Hepatocyte (in vitro differentiated cells): ENCODE results near the gene CEP83. TPM values are rescaled to one million over a fixed set of nuclear protein-coding genes. Genes with fewer than 3 reads are reported as not detected.

Experiments
- DNase-seq: peaks from one replicate; pipeline ENCODE4 v3.0.0-alpha.2; 2016; ENCODE audit warnings: low spot score
- H2AFZ ChIP-seq: fragments of 200-600 bp; sonication (generic); 2 replicates; pipeline ENCODE4 v1.6.0; 2016; ENCODE audit warnings: antibody characterized with exemption, mild to moderate bottlenecking
- H3K27ac ChIP-seq: fragments of 200-600 bp; sonication (generic); 2 replicates; pipeline ENCODE4 v1.5.1; 2016; ENCODE audit warnings: mild to moderate bottlenecking
- H3K27me3 ChIP-seq: fragments of 200-600 bp; sonication (generic); 2 replicates; pipeline ENCODE4 v1.6.1; 2016
- H3K36me3 ChIP-seq: fragments of 200-600 bp; sonication (generic); replicated peaks from 2 replicates; pipeline ENCODE4 v1.5.1; 2016; ENCODE audit warnings: low read depth; ENCODE audit not compliant: insufficient read depth
- H3K4me1 ChIP-seq: fragments of 200-600 bp; sonication (generic); 2 replicates; pipeline ENCODE4 v1.5.1; 2016; ENCODE audit warnings: mild to moderate bottlenecking, moderate library complexity; ENCODE audit not compliant: insufficient read depth
- H3K4me2 ChIP-seq: fragments of 200-600 bp; sonication (generic); 2 replicates; pipeline ENCODE4 v1.6.0; 2016
- H3K4me3 ChIP-seq: fragments of 200-600 bp; sonication (generic); 2 replicates; pipeline ENCODE4 v1.5.1; 2016; ENCODE audit warnings: mild to moderate bottlenecking
- H3K79me2 ChIP-seq: fragments of 200-600 bp; sonication (generic); 2 replicates; pipeline ENCODE4 v1.6.0; 2017; ENCODE audit warnings: mild to moderate bottlenecking
- H3K9me2 ChIP-seq: fragments of 200-600 bp; sonication (generic); replicated peaks from 2 replicates; pipeline ENCODE4 v1.6.0; 2017; ENCODE audit warnings: mild to moderate bottlenecking; ENCODE audit not compliant: insufficient read depth
- H3K9me3 ChIP-seq: fragments of 200-600 bp; sonication (generic); 2 replicates; pipeline ENCODE4 v1.5.1; 2016; ENCODE audit warnings: low read depth, mild to moderate bottlenecking
- H4K20me1 ChIP-seq: fragments of 200-600 bp; sonication (generic); 2 replicates; pipeline ENCODE4 v1.6.0; 2016; ENCODE audit warnings: mild to moderate bottlenecking; ENCODE audit not compliant: insufficient read depth, poor library complexity, severe bottlenecking
- EZH2 ChIP-seq: fragments of 200-600 bp; sonication (generic); IDR thresholded peaks from 2 replicates; pipeline ENCODE4 v1.6.1; 2016; ENCODE audit warnings: antibody characterized with exemption, mild to moderate bottlenecking, borderline replicate concordance
- EZH2phosphoT487 ChIP-seq: fragments of 200-600 bp; sonication (generic); IDR thresholded peaks from one replicate; pipeline ENCODE4 v1.6.1; 2018; ENCODE audit warnings: antibody characterized with exemption, mild to moderate bottlenecking, low read depth, moderate library complexity; ENCODE audit not compliant: unreplicated experiment, severe bottlenecking
- WGBS: methylation state at CpG from one replicate; pipeline ENCODE4 v1.1.6; 2016; ENCODE audit warnings: low lambda C conversion rate; ENCODE audit errors: missing lambda C conversion rate; 5-methylcytosine and 5-hydroxymethylcytosine counted together
- polyA plus RNA-seq: library from polyadenylated mRNA; unstranded; fragments of >200 nt; fragmentation: Nextera tagmentation; extraction: Ambion mirVana; gene quantifications from 2 replicates; pipeline ENCODE4 v1.2.1, GENCODE V29; 2016
- total RNA-seq: library from RNA; depleted of rRNA; stranded (reverse); fragments of >200 nt; gene quantifications from 2 replicates; pipeline ENCODE4 v1.2.3, GENCODE V29; 2014
- TF ChIP-seq, protein P1 (sequence below): fragments of 200-600 bp; sonication (generic); IDR thresholded peaks from 2 replicates; pipeline ENCODE4 v1.5.1; 2016; ENCODE audit warnings: antibody characterized with exemption, mild to moderate bottlenecking; ENCODE audit not compliant: poor library complexity

Gene CEP83, protein sequence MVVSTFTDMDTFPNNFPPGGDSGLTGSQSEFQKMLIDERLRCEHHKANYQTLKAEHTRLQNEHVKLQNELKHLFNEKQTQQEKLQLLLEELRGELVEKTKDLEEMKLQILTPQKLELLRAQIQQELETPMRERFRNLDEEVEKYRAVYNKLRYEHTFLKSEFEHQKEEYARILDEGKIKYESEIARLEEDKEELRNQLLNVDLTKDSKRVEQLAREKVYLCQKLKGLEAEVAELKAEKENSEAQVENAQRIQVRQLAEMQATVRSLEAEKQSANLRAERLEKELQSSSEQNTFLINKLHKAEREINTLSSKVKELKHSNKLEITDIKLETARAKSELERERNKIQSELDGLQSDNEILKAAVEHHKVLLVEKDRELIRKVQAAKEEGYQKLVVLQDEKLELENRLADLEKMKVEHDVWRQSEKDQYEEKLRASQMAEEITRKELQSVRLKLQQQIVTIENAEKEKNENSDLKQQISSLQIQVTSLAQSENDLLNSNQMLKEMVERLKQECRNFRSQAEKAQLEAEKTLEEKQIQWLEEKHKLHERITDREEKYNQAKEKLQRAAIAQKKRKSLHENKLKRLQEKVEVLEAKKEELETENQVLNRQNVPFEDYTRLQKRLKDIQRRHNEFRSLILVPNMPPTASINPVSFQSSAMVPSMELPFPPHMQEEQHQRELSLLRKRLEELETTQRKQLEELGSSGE
- total RNA-seq = 9.0 and 20.1 TPM in 2 replicates
- polyA plus RNA-seq = 3.7 and 5.0 TPM in 2 replicates

DNA sequence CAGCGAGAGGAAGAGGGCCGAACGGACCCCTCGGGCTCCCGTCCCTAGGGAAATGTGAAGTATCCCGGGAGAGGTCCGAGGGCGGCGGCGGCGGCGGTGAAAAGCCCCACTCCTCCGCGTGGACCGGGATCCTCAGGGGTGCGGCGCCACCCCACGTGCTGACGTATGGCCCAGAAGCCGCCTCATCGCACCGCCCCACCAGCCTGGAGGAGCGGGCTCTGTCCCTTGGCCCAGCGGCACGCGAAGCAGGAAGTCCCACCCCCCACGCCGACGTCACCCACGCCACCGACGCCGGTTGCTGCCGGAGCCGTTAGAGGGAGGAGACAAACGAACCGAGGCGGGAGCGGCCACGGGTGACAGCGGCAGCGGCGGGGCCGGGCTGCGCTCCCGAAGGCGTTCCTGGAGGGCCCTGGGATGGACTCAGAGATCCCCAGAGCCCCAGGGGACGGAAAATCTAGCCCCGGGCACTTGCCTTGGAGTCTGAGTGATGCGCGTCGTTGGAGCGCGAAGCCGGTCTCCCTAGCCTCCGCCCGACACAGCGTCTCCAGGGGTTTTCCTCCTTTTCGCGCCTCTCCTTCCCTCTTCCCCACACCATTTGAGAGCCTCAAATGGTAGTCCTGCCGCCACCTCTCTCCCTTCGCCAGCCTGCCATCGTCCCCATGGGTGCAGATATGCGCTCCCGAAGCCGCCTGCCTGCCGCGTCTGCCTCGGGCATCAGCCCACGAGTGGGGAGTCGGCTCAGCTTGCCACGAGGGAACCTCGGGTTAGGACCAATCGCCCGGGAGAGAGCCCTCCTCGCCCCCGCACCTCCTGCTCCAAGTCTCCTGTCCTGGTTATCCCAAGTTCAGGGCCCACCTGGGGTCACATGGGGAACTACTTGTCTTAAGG is at the start of gene CEP83:
TSS of gene CEP83 (minus strand) at position 140 of the 888 bp plus-strand sequence. CDS start 47,377 bp downstream, outside the sequence.
- 1% methylated on average over 73 of the region's 77 CpGs for WGBS
- peak; percentile 96 for DNase-seq

DNA sequence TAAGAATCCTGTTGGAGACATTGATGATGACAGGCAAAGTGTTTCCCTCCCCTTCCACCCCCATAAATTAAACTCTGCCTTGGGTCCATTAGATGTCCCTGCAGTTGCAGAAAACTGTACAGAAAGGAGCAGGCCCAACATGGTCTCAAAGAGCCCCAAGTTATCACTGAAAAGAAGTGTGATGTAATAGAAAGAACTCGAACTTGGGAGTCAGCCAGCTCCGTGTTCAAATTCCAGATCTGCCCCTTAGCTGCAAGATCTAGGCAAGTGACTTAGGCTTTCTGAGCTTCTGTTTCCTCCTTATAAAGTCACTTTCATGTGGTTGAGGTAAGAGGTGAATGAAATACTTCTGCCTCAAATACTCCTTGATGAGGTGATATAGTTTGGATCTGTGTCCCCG is 49.6 kb upstream of the CEP83 start:
- no peaks in the 10 kb centered on the region for H4K20me1 ChIP-seq
- no peaks in the 10 kb centered on the region for H3K9me2 ChIP-seq
- no peak overlapping the region for H3K4me3 ChIP-seq
- DNase-seq = no peak
- no peak for TF ChIP-seq EZH2
- no peak for TF ChIP-seq EZH2phosphoT487
- TF ChIP-seq, protein P1, sequence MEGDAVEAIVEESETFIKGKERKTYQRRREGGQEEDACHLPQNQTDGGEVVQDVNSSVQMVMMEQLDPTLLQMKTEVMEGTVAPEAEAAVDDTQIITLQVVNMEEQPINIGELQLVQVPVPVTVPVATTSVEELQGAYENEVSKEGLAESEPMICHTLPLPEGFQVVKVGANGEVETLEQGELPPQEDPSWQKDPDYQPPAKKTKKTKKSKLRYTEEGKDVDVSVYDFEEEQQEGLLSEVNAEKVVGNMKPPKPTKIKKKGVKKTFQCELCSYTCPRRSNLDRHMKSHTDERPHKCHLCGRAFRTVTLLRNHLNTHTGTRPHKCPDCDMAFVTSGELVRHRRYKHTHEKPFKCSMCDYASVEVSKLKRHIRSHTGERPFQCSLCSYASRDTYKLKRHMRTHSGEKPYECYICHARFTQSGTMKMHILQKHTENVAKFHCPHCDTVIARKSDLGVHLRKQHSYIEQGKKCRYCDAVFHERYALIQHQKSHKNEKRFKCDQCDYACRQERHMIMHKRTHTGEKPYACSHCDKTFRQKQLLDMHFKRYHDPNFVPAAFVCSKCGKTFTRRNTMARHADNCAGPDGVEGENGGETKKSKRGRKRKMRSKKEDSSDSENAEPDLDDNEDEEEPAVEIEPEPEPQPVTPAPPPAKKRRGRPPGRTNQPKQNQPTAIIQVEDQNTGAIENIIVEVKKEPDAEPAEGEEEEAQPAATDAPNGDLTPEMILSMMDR = no peak
- WGBS = 91% methylated on average over 3 of the region's 3 CpGs
- H2AFZ ChIP-seq = no peak overlapping the region
- no peaks in the 10 kb centered on the region for H3K4me1 ChIP-seq
- H3K27me3 ChIP-seq = no peaks in the 10 kb centered on the region
- H3K27ac ChIP-seq = no peak overlapping the region
- H3K4me2 ChIP-seq = no peak overlapping the region
- H3K79me2 ChIP-seq = no peaks in the 10 kb centered on the region
- no peaks in the 10 kb centered on the region for H3K36me3 ChIP-seq
- H3K9me3 ChIP-seq = no peaks in the 10 kb centered on the region

More for the DNA sequence above, at the start of gene CEP83:
- Histone ChIP-seq H3K79me2 (peaks cover 21% of the 10 kb centered on the region), H3K4me1 (peaks cover 6% of the 10 kb centered on the region), H3K9me3 (no peaks in the 10 kb centered on the region), H3K36me3 (no peaks in the 10 kb centered on the region), H3K9me2 (no peaks in the 10 kb centered on the region), H3K27me3 (no peaks in the 10 kb centered on the region), H4K20me1 (no peaks in the 10 kb centered on the region), H3K27ac (peak within 1 kb of the TSS; percentile 91), H3K4me3 (peak within 1 kb of the TSS; percentile 43), H3K4me2 (peak within 1 kb of the TSS; percentile 87), H2AFZ (peak within 1 kb of the TSS; percentile 72)
- TF ChIP-seq, protein P1 = no peak
- no peak for TF ChIP-seq EZH2
- TF ChIP-seq EZH2phosphoT487 = no peak

DNA sequence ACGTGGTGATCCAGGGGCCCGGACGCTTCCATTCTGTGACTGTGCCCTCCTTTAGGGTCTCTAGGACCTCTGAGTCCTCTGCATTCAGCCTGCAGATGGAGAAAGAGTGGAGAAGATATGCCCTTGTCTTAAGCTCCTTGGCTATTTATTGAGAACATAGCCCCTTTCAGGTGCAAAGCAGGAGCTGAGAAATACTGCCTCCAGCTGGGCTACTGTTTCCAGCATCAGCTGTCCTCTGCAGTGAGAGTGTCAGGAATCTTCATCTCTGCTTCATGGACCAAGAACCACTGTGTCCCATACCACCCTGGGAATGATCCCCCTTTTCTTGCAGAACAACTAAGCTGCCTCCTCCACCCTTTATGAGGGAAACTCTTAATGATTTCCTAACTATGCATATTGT is 47.8 kb upstream of the CEP83 start:
- H3K27ac ChIP-seq = no peak overlapping the region
- no peak for TF ChIP-seq EZH2
- no peak for TF ChIP-seq EZH2phosphoT487
- TF ChIP-seq, protein P1 = no peak
- no peak for DNase-seq
- no peaks in the 10 kb centered on the region for H3K27me3 ChIP-seq
- no peaks in the 10 kb centered on the region for H3K79me2 ChIP-seq
- H3K9me2 ChIP-seq = no peaks in the 10 kb centered on the region
- WGBS = 97% methylated on average over 3 of the region's 3 CpGs
- H3K4me2 ChIP-seq = no peak overlapping the region
- no peaks in the 10 kb centered on the region for H3K4me1 ChIP-seq
- no peaks in the 10 kb centered on the region for H3K9me3 ChIP-seq
- no peak overlapping the region for H2AFZ ChIP-seq
- H3K4me3 ChIP-seq = no peak overlapping the region
- H4K20me1 ChIP-seq = no peaks in the 10 kb centered on the region
- no peaks in the 10 kb centered on the region for H3K36me3 ChIP-seq
